ENCODE results near the gene TEX22.
A peak's percentile ranks its signal among the peaks of the same experiment; 100 is the strongest.

Gene TEX22

DNA sequence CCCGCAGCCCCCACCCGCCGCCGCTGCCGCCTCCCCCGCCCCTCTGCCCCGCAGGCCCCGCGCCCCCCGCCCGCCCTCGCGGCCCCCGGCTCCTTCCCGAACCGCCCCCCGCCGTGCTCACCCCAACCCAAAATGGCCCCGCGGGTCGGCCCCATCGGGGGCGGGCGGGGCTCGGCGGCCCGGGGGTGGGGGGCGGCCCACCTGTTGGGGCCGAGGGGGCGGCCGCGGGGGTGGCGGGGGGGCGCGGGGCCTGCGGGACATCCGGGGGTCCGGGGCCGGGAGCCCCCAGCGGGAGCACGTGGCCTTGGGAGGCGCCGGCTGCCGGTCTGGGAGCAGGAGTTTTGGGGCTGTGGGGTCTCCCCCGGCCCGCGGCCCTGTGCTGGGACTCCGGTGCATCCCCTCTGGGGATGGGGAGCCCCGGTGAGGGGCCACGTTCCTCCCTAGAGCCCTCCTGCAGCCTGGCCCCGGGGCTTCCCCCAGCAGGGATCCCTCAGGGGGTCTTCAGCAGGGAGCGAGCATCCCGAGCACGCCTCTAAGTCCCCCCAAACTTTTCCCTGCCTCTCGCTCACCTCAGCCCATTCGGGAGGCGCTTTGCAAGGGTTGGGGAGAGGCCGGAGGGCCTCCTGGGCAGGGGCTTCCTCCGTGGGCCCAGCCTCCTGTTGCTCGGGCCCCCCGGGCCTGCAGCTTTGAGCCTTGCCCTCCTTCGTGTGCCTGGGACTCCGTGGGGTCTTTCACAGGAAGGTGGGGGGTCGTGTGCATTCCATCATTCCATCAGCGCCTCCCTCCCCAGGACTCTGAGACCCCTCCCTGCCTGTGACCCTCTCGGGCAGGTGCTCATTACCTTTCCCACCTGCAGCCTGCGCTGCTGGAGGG lies 22.0 kb downstream of the TEX22 start:
- Histone ChIP-seq H3K14ac (ENCODE audit: low read length) (peak overlapping the region; percentile 82), H2BK12ac (ENCODE audit: low read length) (no peak overlapping the region), H2AK5ac (ENCODE audit: low read depth, low read length) (peak overlapping the region; percentile 100), H2BK5ac (ENCODE audit: low read length) (peak overlapping the region; percentile 96), H3K36me3 (replicated peaks in 1 of 2; ENCODE audit: control insufficient read depth in 2 of 2, insufficient read depth in 2 of 2, low read length in 2 of 2) (peaks cover 9 to 35% of the 10 kb centered on the region in 2 donors), H3K79me1 (ENCODE audit: low read depth, low read length) (peaks cover 23% of the 10 kb centered on the region), H3K4ac (ENCODE audit: low read length) (peak overlapping the region; percentile 97), H3K4me1 (ENCODE audit: control insufficient read depth in 2 of 2, insufficient read depth in 1 of 2, low read depth in 1 of 2, low read length in 2 of 2) (peaks cover 21 to 23% of the 10 kb centered on the region in 2 donors), H4K8ac (ENCODE audit: low read depth, low read length) (peak overlapping the region; percentile 43), H3K4me3 (ENCODE audit: low read length in 2 of 2) (peak overlapping the region; percentile 72 to 89), H3K27me3 (ENCODE audit: control insufficient read depth in 3 of 3, insufficient read depth in 3 of 3, low read depth in 1 of 3, low read length in 3 of 3) (no peaks in the 10 kb centered on the region), H3K4me2 (ENCODE audit: insufficient read depth, low read length, poor library complexity, severe bottlenecking) (peak overlapping the region; percentile 89), H3K9ac (ENCODE audit: low read depth, low read length, poor library complexity) (peak overlapping the region; percentile 92), H3K9me3 (replicated peaks in 1 of 2; ENCODE audit: control insufficient read depth in 2 of 2, insufficient read depth in 1 of 2, low read depth in 1 of 2, low read length in 2 of 2) (peaks cover 0 to 5% of the 10 kb centered on the region in 2 donors), H3K18ac (ENCODE audit: low read length) (peak overlapping the region; percentile 93), H3K27ac (replicated peaks; ENCODE audit: low read length) (peak overlapping the region; percentile 27), H4K91ac (ENCODE audit: low read depth, low read length, poor library complexity) (no peak overlapping the region), H2AFZ (ENCODE audit: low read length) (peak overlapping the region; percentile 44), H3K23ac (ENCODE audit: low read depth, low read length, poor library complexity) (peak overlapping the region; percentile 91), H2BK15ac (ENCODE audit: low read length) (peak overlapping the region; percentile 58), H2BK120ac (ENCODE audit: low read depth, low read length) (peak overlapping the region; percentile 81)
- no CpG with 5 or more reads among the region's 67 CpGs for WGBS, 2 donors (ENCODE audit: extremely low coverage in 2 of 2, insufficient read length in 2 of 2, insufficient replicate concordance in 1 of 2)
- no peak for DNase-seq (ENCODE audit: low spot score)

DNA sequence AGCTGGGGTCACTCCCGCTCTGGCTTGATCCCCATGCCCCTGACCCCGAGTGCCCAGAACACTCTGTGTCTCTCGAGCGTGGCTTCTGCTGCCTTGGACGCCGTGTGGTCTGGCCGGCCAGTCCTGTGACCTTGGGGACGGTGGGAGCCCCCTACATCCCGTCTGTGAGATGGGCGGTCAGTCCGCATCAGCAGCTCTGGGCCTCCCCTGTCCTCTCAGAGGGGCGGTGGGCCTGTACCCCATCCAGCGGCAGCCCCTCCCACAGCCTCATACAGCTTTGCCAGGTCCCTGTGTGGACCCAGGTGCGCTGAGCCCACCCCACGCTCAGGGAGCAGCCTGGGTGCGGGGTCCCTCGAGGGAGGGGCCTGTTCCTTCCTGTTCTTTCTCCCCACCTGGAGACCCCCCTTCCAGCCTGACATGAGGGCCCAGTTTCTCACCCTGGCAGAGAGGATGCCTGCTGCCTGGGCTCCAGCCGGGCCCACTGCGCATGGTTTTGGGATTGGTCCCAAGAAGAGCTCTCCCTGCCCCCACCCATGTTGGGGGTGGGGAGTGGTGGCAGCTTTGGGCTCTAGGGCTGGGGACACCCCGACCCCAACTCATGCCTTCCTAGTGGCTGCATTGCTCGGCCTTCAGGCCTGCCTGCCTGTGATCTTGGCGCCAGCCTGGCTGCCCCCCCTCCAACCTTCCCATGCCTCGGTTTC lies 22.8 kb downstream of the TEX22 start:
- Histone ChIP-seq H4K91ac (ENCODE audit: low read depth, low read length, poor library complexity) (no peak overlapping the region), H3K79me1 (ENCODE audit: low read depth, low read length) (peaks cover 27% of the 10 kb centered on the region), H3K14ac (ENCODE audit: low read length) (peak overlapping the region; percentile 82), H3K23ac (ENCODE audit: low read depth, low read length, poor library complexity) (peak overlapping the region; percentile 91), H3K4me3 (ENCODE audit: low read length in 2 of 2) (peak overlapping the region; percentile 72 to 89), H2AK5ac (ENCODE audit: low read depth, low read length) (peak overlapping the region; percentile 100), H2BK15ac (ENCODE audit: low read length) (no peak overlapping the region), H3K9me3 (replicated peaks in 1 of 2; ENCODE audit: control insufficient read depth in 2 of 2, insufficient read depth in 1 of 2, low read depth in 1 of 2, low read length in 2 of 2) (peaks cover 0 to 5% of the 10 kb centered on the region in 2 donors), H3K9ac (ENCODE audit: low read depth, low read length, poor library complexity) (peak overlapping the region; percentile 92), H3K4ac (ENCODE audit: low read length) (peak overlapping the region; percentile 37), H3K36me3 (replicated peaks in 1 of 2; ENCODE audit: control insufficient read depth in 2 of 2, insufficient read depth in 2 of 2, low read length in 2 of 2) (peaks cover 9 to 40% of the 10 kb centered on the region in 2 donors), H3K27me3 (ENCODE audit: control insufficient read depth in 3 of 3, insufficient read depth in 3 of 3, low read depth in 1 of 3, low read length in 3 of 3) (no peaks in the 10 kb centered on the region), H3K18ac (ENCODE audit: low read length) (peak overlapping the region; percentile 93), H3K4me1 (ENCODE audit: control insufficient read depth in 2 of 2, insufficient read depth in 1 of 2, low read depth in 1 of 2, low read length in 2 of 2) (peaks cover 21 to 23% of the 10 kb centered on the region in 2 donors), H2AFZ (ENCODE audit: low read length) (no peak overlapping the region), H2BK12ac (ENCODE audit: low read length) (peak overlapping the region; percentile 73), H2BK120ac (ENCODE audit: low read depth, low read length) (peak overlapping the region; percentile 81), H3K4me2 (ENCODE audit: insufficient read depth, low read length, poor library complexity, severe bottlenecking) (peak overlapping the region; percentile 89), H3K27ac (replicated peaks; ENCODE audit: low read length) (no peak overlapping the region), H4K8ac (ENCODE audit: low read depth, low read length) (peak overlapping the region; percentile 43), H2BK5ac (ENCODE audit: low read length) (peak overlapping the region; percentile 96)
- no CpG with 5 or more reads among the region's 23 CpGs for WGBS, 2 donors (ENCODE audit: extremely low coverage in 2 of 2, insufficient read length in 2 of 2, insufficient replicate concordance in 1 of 2)
- no peak for DNase-seq (ENCODE audit: low spot score)

DNA sequence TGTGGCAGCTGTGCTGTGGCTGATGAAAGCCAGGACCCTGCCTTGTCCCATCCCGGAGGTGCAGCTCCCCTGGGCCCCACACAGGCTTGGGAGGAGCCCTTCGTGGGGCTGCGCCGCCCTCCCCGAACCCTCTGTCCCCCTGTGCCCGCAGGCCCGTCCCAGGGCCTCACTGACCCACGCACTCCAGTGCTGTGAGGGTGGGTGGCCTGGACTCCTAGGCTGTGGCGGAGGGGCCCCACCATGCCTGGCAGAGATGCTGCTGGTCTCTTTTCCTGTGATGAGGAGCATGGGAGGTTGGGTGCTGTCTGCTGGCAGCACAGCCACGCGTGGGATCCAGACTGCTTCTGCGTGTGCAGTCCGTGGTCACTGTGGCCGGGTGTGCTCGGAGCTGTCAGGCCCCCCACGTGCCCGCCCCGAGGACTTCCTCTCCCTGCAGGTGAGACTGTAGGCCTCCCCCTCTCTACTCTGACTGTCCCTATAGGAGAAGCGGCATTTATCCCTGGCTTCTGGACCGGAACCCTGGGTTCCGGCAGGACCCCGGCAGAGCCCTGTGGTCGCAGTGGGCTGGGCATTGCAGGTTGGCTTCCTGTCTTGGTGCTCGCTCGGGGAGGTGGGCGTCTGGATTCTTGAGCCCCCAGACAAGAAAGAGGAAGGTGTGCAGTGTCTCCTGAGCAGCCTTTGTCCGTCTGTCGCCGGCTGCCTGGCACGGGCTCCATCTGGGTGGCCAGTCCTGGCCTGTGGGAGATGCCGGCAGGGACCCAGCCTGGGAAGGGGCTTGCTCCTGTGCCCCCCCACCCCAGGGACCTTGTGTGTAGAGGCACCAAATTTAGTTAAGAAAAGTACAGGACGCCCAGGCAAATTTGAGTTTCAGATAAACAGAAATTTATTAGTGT lies 23.6 kb downstream of the TEX22 start:
- Histone ChIP-seq H3K4me3 (ENCODE audit: low read length in 2 of 2) (peak overlapping the region; percentile 7 to 72), H3K79me1 (ENCODE audit: low read depth, low read length) (peaks cover 34% of the 10 kb centered on the region), H3K9ac (ENCODE audit: low read depth, low read length, poor library complexity) (peak overlapping the region; percentile 77), H2BK12ac (ENCODE audit: low read length) (peak overlapping the region; percentile 73), H3K4me1 (ENCODE audit: control insufficient read depth in 2 of 2, insufficient read depth in 1 of 2, low read depth in 1 of 2, low read length in 2 of 2) (peaks cover 21 to 23% of the 10 kb centered on the region in 2 donors), H3K4me2 (ENCODE audit: insufficient read depth, low read length, poor library complexity, severe bottlenecking) (peak overlapping the region; percentile 89), H3K23ac (ENCODE audit: low read depth, low read length, poor library complexity) (peak overlapping the region; percentile 73), H2BK15ac (ENCODE audit: low read length) (no peak overlapping the region), H3K27me3 (ENCODE audit: control insufficient read depth in 3 of 3, insufficient read depth in 3 of 3, low read depth in 1 of 3, low read length in 3 of 3) (no peaks in the 10 kb centered on the region), H3K9me3 (replicated peaks in 1 of 2; ENCODE audit: control insufficient read depth in 2 of 2, insufficient read depth in 1 of 2, low read depth in 1 of 2, low read length in 2 of 2) (peaks cover 4 to 7% of the 10 kb centered on the region in 2 donors), H2BK120ac (ENCODE audit: low read depth, low read length) (no peak overlapping the region), H2AK5ac (ENCODE audit: low read depth, low read length) (peak overlapping the region; percentile 100), H3K27ac (replicated peaks; ENCODE audit: low read length) (no peak overlapping the region), H3K4ac (ENCODE audit: low read length) (no peak overlapping the region), H3K14ac (ENCODE audit: low read length) (peak overlapping the region; percentile 38), H2BK5ac (ENCODE audit: low read length) (no peak overlapping the region), H3K36me3 (replicated peaks in 1 of 2; ENCODE audit: control insufficient read depth in 2 of 2, insufficient read depth in 2 of 2, low read length in 2 of 2) (peaks cover 16 to 49% of the 10 kb centered on the region in 2 donors), H4K8ac (ENCODE audit: low read depth, low read length) (peak overlapping the region; percentile 65), H2AFZ (ENCODE audit: low read length) (no peak overlapping the region), H3K18ac (ENCODE audit: low read length) (peak overlapping the region; percentile 48), H4K91ac (ENCODE audit: low read depth, low read length, poor library complexity) (no peak overlapping the region)
- DNase-seq (ENCODE audit: low spot score) = no peak
- WGBS, 2 donors (ENCODE audit: extremely low coverage in 2 of 2, insufficient read length in 2 of 2, insufficient replicate concordance in 1 of 2) = no CpG with 5 or more reads among the region's 32 CpGs
